HG03432 (cell line): ENCODE results near the gene NECTIN4.

ENCODE experiments used
- ATAC-seq: cut with Tn5 transposase; IDR thresholded peaks from one replicate; pipeline ENCODE4 v1.9.1; 2021; ENCODE audit warnings: mild to moderate bottlenecking, moderate library complexity; ENCODE audit not compliant: unreplicated experiment

NECTIN4 gene

DNA sequence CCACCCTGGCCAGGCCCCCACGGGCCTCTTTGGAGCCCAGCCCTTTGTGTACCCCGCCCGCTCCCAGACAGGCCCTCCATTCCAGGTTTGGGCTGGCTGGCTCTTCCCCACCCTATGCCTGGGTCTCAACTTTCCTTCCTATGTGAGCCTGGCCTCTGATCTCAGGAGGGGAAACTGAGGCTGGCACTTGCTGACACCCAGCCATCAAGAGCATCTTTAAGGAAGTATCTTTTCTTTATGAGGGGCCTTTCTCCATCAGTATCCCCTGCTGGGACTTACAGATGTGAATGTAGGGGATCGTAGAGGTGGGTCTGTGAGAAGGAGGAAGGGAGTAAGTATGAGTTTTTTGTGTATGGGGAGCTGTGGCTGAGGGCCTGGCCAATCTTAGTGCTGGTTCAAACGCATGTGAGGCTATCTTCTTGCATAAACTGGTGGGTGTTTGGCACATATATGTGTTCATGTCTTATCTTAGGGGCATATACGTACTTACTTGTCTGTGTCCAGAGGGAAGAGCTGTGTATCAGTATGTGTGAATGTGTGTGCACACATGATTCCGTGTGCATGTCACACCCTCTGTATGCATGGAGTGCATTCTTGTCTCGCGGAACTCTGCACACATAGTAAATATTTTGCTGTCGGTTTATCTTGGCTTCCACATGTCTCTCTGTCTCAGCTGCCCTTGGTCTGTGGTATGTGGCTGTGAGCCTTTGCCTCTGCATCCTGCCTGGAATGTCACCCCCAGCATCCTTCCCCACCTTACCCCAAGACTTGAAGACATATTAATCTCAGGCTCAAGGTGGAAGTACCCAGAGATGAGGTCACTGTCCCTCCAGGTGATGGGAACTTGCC, 5.4 kb downstream of the NECTIN4 start:
- ATAC-seq, result no peak

DNA sequence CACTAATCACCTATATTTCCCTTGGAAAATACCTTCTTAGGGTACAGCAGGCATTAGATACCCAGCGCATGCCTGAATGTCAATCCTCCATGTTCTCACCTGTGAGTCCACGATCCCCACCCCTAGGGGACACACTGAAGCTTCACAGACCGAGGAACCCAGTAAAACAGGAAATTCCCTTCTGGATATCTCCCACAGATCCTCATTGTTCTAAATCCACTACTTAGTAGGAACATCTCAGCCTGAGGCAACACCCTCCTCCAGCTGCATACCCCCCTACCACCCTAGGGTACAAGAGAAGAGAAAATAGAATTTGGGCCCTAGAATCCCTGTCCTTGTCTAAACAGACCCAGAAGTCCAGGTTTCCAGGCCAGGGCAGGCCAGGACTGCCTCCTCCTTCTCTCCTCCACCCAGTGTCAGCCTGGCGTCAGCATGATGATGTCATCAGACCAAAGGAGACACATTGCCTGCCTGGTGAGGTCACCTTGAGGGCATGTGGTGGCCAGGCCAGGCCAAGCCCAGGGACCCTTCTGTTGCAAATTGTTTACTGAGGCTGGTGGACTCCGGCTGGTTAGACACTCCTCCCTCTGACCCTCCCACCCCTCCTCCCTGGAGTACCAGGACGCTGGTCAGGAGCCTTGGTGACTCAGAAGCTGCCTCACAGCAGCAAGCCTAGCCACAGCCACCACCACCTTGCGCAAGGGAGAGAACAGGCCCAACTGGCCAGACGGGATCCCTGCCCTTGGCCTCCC, 6.2 kb downstream of the NECTIN4 start:
- no peak for ATAC-seq

DNA sequence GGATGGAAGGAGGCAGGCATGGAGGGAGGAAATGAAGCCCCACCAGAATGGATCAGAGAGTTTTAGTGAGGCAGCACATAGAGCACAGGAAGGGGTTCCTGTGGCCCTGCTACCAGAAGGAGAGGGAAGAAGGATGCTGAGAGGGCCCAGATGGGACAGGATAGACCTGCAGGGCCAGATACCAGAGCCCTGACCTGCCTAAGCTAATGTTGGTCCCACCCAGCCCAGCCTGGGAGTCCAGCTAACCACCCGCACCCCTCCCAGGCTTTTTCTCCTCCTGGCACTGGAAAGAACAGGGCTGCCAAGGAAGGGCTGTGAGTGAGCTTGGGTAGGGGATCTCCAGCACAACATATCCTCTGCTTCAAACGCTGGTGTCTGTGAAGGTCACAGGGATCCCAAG, 6.9 kb downstream of the NECTIN4 start:
- no peak for ATAC-seq

DNA sequence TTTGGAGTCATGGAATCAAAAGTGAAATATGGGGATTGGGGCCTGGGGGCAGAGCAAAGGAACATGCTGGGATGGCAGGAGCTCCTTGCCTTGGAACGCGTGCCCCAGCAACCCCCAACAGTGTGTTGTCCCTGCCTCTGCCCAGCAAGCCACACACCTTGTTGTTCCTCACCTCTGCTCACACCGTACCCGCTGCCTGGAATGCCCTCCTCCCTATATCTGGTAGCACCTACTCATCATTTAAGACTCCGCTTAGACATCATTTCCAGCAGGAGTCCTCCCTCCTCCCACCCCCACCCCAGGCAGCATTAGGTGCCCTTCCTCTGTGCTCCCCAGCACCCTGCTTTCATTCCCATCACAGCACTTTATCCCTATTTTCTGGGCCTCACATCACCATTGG, 7.8 kb downstream of the NECTIN4 start:
- no peak for ATAC-seq

DNA sequence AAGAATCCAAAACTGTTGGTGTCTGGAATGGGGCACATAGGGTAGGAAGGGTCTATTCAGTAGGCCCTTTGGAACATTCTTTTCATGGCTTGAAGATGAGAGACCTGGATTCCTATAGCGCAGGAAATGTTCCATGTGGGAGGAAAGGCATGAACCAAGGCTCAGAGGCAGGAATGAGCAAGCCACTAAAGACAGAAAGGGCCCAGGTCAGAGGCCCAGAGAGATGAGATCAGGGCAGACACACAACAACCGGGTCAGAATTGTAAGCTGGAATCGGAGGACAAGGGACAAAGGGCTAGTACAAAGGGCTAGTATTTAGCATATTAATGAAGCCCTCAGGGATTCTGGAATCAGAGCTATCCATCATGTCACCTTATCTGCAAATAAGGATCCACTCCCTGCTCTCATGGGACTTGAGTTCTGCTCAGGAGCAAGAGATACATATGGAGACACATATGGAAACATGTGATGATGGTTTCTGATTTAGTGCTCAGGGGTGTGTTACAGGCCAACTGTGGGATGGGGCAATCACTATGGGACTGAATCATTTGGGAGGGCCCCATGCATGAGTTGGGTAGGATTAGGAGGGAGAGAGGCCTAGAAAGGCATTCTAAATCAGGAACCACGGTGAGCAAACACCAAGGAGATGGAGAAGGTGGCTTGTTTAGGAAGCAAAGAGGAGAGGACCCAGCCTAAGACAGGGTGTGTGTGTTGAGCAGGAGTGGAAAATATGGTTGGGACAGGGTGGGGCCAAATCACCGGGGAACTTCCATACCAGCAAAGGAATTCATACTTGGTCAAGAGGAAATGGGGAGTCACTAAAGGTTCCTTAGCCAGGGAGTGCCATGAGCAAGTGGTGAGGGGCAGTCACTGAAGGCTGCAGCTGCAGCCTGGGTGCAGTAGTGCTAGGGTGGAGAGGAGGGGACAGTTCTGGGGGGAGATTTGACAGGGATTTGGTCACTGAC, 8.6 kb downstream of the NECTIN4 start:
- no peak for ATAC-seq

DNA sequence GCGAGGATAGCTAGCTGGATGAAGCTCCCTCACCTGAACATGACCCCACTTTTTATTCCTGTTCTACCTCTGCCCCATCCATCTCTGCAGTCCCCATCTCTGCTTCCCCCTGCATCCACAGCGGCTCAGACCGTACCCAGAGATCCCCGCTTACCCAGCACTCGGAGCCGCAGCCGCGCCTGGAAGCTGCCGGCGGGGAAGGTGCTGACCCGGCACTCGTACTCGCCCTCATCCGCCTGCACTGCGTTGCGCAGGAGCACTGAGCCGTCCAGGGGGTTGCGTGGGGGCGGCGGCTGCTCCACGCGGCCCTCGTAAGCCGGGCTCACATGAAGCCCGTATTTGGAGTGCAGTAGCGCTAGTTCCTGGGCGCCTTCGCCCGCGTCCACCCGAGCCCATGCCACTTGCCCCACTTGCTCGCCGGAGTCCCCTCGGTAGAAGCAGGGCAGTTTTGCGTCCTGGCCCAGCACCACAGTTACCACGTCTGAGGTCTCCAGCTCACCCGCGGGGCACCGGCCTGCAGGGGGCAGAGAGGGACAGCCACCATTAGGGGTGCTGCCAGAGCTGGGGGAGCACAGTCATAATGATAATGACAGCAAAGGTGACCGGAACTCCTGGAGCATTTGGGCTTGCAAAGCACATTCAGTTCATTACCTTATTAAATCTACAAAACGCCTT, 9.8 kb downstream of the NECTIN4 start:
- ATAC-seq, result no peak

DNA sequence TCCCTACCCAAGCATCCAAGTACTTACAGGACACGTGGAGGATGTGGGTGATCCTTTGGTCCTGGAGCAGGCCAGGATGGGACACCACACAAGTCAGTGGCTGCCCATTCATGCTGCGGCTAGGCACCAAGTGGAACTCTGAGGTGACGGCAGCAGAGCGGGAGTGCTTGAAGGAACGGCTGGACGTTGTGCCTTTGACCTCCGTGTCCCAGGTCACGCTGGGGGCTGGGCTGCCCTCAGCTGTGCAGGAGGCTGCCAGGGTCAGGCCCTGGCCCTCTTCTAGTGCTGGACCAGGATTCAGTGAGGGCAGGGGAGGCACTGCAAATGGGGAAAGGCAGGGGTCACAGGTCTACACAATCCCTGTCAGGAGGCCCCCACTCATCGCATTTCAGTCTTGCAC, 11.9 kb downstream of the NECTIN4 start:
- ATAC-seq, result no peak

DNA sequence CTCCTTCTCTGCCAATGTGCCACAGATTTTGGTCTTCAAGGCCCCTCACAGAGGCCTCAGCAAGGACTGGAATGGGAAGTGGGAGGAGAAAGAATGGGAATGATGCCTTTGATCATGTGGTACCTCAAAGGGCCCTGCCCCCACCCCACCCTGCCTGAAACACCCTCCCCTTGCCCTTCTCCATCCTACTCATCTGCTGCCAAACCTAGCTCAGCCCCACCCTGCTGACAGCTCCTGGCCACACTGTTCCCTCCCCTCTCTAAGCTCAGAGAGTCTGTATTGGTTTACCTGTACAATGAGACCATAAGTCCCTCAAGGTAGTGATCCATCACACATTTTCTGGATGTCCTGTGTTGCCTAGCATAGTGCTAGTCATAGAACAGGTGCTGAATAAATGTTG, 12.9 kb downstream of the NECTIN4 start:
- no peak for ATAC-seq

DNA sequence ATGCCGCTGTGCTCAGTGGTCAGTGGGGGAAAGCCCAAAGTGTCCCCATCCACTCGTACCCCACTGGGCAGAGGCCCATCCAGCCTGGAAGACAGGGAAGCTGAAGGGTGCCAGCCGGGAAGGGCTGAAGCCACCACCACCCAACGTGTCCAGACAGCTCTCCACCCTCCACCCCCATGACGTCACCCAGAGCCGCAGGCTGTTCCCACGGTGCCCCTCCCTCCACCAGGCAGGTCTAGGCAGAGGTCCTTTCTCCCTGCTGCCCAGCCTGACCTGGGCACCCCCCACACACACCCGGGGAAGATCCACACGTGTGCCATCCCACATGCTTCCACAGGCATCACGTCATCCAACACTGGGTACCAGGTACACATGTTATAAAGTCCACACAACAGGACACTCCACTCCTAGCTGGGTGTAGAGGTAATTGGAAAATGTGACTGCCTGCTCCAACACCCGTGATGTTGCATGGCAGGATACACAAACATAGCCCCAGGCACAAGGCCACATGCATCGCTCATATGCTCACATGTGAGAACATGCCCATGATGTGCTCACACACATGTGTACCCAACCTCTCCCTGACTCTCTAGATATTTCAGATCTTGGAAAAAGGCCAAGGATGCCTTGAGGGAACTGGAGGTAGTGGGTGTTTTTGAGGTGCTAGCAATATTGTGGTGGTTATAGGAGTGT, 14.5 kb downstream of the NECTIN4 start:
- ATAC-seq, result no peak

DNA sequence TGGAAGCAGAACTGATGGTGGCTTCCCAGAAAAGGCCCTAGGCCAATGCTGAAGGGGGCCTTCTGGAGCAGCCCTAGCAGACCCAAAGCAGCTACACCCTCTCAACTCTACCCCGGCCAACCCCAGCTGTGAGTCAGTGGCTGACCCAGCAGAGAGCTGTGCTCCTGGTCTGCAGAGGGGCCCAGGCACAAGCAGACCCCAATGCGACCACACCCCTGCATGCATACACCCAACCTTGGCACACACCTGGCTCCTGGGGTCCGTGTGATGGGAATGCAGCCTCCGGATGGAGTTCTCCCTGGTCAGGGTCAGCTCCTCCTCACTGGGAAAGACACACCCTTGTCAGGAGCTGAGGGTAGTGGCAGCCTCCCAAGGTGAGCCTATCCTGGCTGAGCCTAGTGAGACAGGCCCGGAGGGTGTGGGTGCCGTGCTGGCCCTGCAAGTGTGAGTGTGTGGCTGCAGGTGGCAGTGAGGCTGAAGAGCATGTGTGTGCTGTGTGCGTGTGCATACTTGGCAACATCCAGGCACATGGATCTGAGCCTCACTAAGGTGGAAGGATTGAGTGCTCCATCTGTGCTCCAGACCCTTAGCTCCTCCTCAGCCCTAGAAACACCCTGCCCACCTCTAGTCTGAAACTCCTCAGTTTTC, 15.8 kb downstream of the NECTIN4 start:
- ATAC-seq, result no peak

DNA sequence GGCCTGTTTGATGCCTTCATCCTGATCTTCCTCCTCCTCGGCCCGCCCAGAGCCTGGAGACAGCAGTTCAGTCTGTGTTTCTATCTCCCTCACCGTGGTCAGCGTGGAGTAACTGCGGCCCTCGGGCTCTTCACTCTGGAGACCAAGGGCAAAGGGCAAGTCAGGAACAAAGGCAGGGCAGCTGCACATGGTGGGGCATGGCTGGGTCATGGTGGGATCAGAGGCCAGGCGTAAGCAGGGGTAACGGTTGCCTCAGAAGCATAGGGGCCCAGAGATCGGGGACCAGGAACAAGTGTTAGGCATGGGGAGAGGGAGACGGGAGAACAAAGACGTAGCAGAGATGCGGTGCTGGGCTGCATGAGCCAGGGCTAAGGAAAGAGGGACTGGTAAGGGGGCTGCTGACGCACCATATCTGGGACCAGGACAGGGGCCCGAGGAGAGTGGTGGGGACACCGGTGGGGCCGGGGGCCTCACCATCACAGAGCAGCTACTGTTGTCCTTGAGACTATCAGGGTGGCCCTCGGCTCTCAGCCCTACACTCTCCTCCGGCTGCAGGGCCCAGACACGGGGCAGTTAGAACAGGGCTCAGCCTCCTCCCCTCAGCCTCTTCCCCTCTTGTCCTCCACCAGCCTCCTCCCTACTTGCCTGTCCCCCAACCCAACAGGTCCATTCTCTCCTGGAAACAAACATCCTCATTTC, 16.5 kb downstream of the NECTIN4 start:
- ATAC-seq, result no peak

DNA sequence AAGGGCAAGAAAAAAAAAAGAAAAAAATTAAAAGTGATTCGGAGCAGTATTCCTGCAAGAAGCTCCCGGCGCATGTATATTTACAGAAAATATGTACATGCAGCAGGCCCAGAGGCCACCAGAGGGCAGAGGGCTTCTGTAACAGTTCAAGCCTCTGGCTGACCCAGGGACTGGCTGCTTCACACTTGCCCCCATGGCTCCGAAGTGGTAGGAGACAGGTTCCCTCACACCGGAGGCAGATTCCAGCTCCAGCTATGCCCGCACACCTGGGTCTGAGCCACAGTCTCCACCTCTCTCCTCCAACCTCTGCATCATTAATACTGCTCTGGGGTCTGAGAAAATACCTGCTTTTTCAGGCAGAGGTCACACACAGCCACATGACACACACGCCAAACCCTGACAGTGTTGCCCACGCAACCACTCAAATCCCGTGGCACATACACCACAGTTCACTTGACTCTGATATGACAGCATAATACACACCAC, 17.4 kb downstream of the NECTIN4 start:
- ATAC-seq, result no peak

DNA sequence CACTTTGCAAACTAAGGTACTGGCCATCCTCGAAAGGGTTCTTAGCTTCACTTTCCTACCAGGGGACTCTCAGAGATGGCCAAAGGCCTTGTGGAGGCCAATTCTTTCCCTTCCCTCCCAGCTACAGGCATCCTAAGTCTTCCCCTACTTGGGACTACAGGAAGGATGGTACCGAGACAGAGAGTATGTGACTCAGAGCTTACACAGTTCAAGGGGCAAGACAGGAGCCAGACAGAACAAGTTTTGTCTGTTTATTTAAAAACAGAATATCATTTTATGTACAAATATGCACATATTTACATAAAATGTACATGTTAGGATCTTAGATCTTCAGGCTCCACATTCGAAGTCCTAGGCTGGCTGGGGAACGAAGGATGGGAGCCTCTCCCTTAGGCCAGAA, 18.6 kb downstream of the NECTIN4 start:
- ATAC-seq, result no peak

DNA sequence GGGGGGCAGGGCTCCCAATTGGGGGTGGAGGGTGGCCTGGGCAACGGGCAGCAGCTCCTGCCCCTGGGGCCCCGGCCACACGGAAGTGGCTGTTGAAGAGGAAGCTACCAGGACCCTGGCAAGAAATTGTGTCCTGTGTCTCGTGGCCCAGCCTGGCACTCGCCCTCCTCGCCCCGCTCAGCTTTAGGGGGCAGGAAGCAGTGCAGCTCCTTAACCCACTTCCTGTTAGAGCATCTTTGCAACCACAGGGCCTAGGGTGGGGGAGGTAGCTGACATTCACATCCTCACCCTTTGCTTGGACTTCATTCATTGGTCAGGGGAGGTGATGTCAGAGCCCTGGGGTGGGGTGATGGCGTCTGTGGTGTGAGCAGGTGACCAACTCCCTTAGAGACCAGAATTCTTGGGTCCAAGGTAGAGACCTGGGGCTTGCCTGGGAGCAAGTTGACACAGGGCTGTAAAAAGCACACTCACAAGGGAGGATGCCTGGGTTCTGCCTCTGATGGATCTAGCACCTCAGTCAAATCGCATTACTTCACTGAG, 19.6 kb downstream of the NECTIN4 start, which contains the start of gene ARHGAP30:
ARHGAP30 (minus strand) TSS at position 161 of the 540 bp plus-strand sequence. CDS start 267 bp downstream, outside the sequence.
- peak; percentile 89 for ATAC-seq

DNA sequence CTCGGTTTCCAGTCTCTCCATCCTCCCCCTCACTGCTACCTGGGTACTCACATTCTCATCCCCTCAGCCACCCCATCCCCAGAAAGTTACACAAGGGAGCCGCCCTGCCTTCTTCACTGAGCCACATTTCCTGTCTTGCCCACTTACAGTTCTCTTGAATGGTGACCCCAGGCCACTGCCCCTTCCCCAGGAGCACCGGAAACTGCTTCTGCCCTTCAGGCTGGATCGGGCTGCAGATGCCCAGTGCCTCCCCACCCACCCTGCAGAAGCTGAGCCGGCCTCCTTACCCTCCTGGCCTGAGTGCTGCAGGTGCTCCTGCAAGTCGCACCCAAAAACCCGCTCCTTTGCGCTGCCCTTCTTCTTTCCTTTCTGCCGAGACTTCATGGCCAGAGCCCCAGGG, 20.1 kb downstream of the NECTIN4 start:
- peak; percentile 1 for ATAC-seq

DNA sequence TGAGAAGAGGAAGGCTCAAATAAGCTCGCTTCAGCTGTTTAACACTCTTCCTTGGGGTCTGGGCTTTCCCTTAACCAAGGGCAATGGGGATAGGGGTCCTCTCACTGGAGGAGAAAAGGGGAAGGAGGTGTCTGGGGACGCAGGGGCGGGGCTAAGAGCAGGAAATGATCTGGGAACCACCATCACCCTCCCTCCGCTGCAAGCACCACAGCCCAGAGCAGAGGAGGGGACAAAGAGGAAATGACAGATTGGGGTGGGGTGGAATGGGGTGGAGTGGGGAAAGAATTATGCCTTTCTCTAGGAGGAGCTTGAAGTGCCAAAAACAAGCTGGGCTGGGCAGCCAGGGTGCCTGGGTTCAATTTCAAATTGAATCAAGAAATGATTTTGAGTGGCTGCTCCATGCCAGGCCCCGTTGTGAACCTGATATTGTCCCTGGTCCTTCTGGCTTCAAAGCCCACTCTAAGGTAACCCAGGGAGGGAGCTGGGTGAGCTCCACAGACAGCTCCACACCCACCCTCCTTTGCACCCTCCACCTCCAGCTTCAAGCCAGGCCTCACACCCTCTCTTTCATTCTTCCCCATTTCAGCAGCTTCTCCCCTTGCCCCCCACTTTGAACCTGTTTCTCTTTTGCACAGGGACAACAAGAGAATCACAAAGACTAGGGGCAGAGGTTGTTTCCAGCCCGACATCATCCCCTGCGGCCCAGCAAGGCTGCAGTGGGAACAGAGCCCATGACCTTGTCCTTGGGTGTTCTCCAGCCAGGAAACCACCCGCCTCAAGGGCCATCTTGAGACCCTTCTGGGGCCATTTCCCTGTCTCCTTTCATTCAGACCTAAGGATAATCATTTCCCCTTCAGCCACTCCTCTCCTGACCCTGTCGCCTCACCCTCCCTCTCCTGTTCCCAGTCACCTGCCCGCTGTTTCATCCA, 20.8 kb downstream of the NECTIN4 start:
- peak; percentile 62 for ATAC-seq

DNA sequence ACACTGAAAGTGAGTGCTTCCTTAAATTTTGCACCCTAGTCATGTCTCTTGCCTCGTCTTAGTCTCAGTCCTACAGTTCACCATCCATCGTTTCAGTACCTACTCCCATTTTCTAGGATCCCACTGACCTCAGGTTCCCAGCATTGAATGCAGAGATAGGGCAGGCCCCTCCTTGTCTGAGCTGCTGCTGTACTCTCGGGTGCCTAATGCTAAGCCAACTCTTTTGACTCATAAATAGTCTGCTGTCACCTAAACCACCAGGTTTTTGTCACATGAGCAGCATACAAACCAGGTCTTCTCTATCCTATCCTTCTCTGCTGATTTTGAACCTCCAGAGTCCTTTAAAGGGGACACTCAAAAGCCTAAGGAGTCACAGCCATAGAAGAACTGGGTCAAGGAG, 22.7 kb downstream of the NECTIN4 start:
- no peak for ATAC-seq
